Forelimb muscle (tissue), 1 donor: ENCODE data around the gene SNX25. TPM values are rescaled to one million over a fixed set of nuclear protein-coding genes. Genes with fewer than 3 reads are reported as not detected.
"Not testable (repeated sequence)": the region's sequence is repeated elsewhere in the genome, so short reads cannot be mapped to it uniquely, and the experiment has no call there.

Experiments
- DNase-seq: peaks from one replicate; pipeline ENCODE4 v3.0.0-alpha.2; 2013; ENCODE audit warnings: low read depth
- polyA plus RNA-seq: library from polyadenylated mRNA; unstranded; fragments of 120-200 nt; gene quantifications from one replicate; pipeline ENCODE4 v1.2.1, GENCODE V29; 2013; ENCODE audit not compliant: insufficient read length

The SNX25 gene
- polyA plus RNA-seq, 1 donor, result 7.6 TPM

- DNase-seq, result no peak
These were observed 19.8 kb downstream of the SNX25 start for GRCh38 chr4:185229021-185229818.

- no peak for DNase-seq
These were observed 23.0 kb downstream of the SNX25 start for GRCh38 chr4:185232370-185232769.

- DNase-seq, result no peak
These were observed 25.9 kb downstream of the SNX25 start for GRCh38 chr4:185235119-185235842.

GRCh38 chr4:185235843-185236503 lies 26.6 kb downstream of the SNX25 start:
- no peak for DNase-seq

- DNase-seq, result no peak
These were observed 27.8 kb downstream of the SNX25 start for GRCh38 chr4:185237175-185237574.

GRCh38 chr4:185238215-185238681 lies 28.9 kb downstream of the SNX25 start:
- no peak for DNase-seq

- DNase-seq, result no peak
These were observed 29.4 kb downstream of the SNX25 start for GRCh38 chr4:185238750-185239149.

GRCh38 chr4:185240486-185240885 lies 31.1 kb downstream of the SNX25 start:
- DNase-seq, result not testable (repeated sequence)

GRCh38 chr4:185242749-185243533 lies 33.5 kb downstream of the SNX25 start:
- no peak for DNase-seq

- no peak for DNase-seq
These were observed 34.5 kb downstream of the SNX25 start for GRCh38 chr4:185243879-185244278.

GRCh38 chr4:185244763-185245162 lies 35.4 kb downstream of the SNX25 start:
- DNase-seq, result no peak

GRCh38 chr4:185246453-185246852 lies 37.1 kb downstream of the SNX25 start:
- DNase-seq, result no peak

GRCh38 chr4:185247151-185247550 lies 37.8 kb downstream of the SNX25 start:
- DNase-seq, result no peak

GRCh38 chr4:185248393-185249039 lies 39.1 kb downstream of the SNX25 start:
- no peak for DNase-seq

GRCh38 chr4:185249105-185249504 lies 39.7 kb downstream of the SNX25 start:
- no peak for DNase-seq

GRCh38 chr4:185254434-185254833 lies 45.0 kb downstream of the SNX25 start:
- no peak for DNase-seq

GRCh38 chr4:185255868-185256267 lies 46.5 kb downstream of the SNX25 start:
- DNase-seq, result no peak

GRCh38 chr4:185256446-185256845 lies 47.0 kb downstream of the SNX25 start:
- no peak for DNase-seq

GRCh38 chr4:185257086-185257485 lies 47.7 kb downstream of the SNX25 start:
- no peak for DNase-seq

GRCh38 chr4:185257694-185258093 lies 48.3 kb downstream of the SNX25 start:
- no peak for DNase-seq

GRCh38 chr4:185258741-185259140 lies 49.3 kb downstream of the SNX25 start:
- DNase-seq, result not testable (repeated sequence)
